Neutrophil (primary cell): ENCODE data around the gene SALL2.
A peak's percentile ranks its signal among the peaks of the same experiment; 100 is the strongest.

ENCODE experiments used
- H3K27ac ChIP-seq: fragments of 200-600 bp; sonication (generic); 2 replicates; pipeline ENCODE4 v1.5.1; 2016; ENCODE audit warnings: mild to moderate bottlenecking, moderate library complexity
- H3K27me3 ChIP-seq: fragments of 200-600 bp; sonication (generic); 2 replicates; pipeline ENCODE4 v1.6.0; 2016; ENCODE audit warnings: mild to moderate bottlenecking
- H3K36me3 ChIP-seq: fragments of 200-600 bp; sonication (generic); 2 replicates; pipeline ENCODE4 v1.5.1; 2017
- H3K4me1 ChIP-seq, 2 experiments: fragments of 200-600 bp in 1 of 2; sonication (generic) in 1 of 2; 1 replicate in 1 of 2; 2 replicates in 1 of 2; pipeline versions ENCODE4 v1.5.1 to v1.6.1; 2013 to 2016; ENCODE audit warnings: low read depth in 1 of 2, low read length in 1 of 2, mild to moderate bottlenecking in 1 of 2, moderate library complexity in 1 of 2; ENCODE audit not compliant: control insufficient read depth in 1 of 2, insufficient read depth in 1 of 2
- H3K4me3 ChIP-seq, 2 experiments: fragments of 200-600 bp in 1 of 2; sonication (generic) in 1 of 2; 1 replicate in 1 of 2; 2 replicates in 1 of 2; pipeline ENCODE4 v1.5.1; 2013 to 2016; ENCODE audit warnings: low read depth in 1 of 2, low read length in 1 of 2, mild to moderate bottlenecking in 1 of 2, moderate library complexity in 1 of 2
- H3K9me3 ChIP-seq: fragments of 200-600 bp; sonication (generic); 2 replicates; pipeline ENCODE4 v1.5.1; 2016
- CTCF ChIP-seq: fragments of 200-600 bp; sonication (generic); IDR thresholded peaks from 2 replicates; pipeline ENCODE4 v1.5.1; 2016; ENCODE audit warnings: antibody characterized with exemption

Gene SALL2

GRCh38 chr14:21475767-21476522 lies 50.2 kb downstream of the SALL2 start:
- peak overlapping the region; percentile 90 for H3K27ac ChIP-seq
- H3K9me3 ChIP-seq: no peaks in the 10 kb centered on the region
- peak overlapping the region; percentile 81 to 86 for H3K4me3 ChIP-seq
- H3K27me3 ChIP-seq: no peaks in the 10 kb centered on the region
- TF ChIP-seq CTCF: no peak
- H3K36me3 ChIP-seq: peaks cover 16% of the 10 kb centered on the region
- H3K4me1 ChIP-seq: peaks cover 18 to 20% of the 10 kb centered on the region in 2 experiments
